IPS-18a (cell line): ENCODE data around the gene OPTC.
"Not testable (repeated sequence)": the region's sequence is repeated elsewhere in the genome, so short reads cannot be mapped to it uniquely, and the experiment has no call there.

ENCODE experiments used
- H3K27ac ChIP-seq: one replicate; pipeline ENCODE4 v1.5.1; 2013; ENCODE audit warnings: low read length
- H3K27me3 ChIP-seq: one replicate; pipeline ENCODE4 v1.6.1; 2013; ENCODE audit warnings: mild to moderate bottlenecking, low read length; ENCODE audit not compliant: control insufficient read depth, insufficient read depth
- H3K36me3 ChIP-seq: one replicate; pipeline ENCODE4 v1.6.1; 2013; ENCODE audit warnings: low read depth, low read length; ENCODE audit not compliant: control insufficient read depth
- H3K4me1 ChIP-seq: one replicate; pipeline ENCODE4 v1.6.1; 2013; ENCODE audit warnings: low read depth, low read length; ENCODE audit not compliant: control insufficient read depth
- H3K4me3 ChIP-seq: one replicate; pipeline ENCODE4 v1.5.1; 2013; ENCODE audit warnings: low read length
- H3K9ac ChIP-seq: one replicate; pipeline ENCODE4 v1.6.1; 2013; ENCODE audit warnings: mild to moderate bottlenecking, low read length, moderate library complexity
- H3K9me3 ChIP-seq: one replicate; pipeline ENCODE4 v1.6.1; 2013; ENCODE audit warnings: low read depth, low read length; ENCODE audit not compliant: control insufficient read depth

Gene OPTC

DNA sequence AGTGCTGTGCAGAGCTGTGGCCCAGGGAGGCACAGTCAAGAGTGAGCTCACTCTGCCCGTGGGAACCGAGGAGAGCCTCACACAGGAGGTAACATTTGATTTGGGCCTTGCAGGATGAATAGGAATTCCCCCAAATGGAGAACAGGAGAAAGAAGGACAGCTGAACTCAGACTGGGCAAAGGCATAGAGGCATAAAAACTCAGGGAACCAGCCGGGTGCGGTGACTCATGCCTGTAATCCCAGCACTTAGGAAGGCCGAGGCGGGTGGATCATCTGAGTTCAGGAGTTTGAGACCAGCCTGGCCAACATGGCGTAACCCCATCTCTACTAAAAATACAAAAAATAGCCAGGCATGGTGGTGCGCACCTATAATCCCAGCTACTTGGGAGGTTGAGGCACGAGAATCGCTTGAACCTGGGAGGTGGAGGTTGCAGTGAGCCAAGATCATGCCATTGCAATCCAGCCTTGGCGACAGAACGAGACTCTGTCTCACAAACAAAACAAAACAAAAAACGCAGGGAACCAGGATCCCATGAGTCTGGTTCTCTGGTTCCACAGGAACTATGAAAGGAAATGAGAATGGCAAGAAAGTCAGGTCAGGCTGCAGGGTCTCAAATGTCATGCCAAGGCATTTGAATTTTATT lies 26.9 kb upstream of the OPTC start:
- not testable (repeated sequence) for H3K27ac ChIP-seq, H3K27me3 ChIP-seq, H3K36me3 ChIP-seq, H3K4me3 ChIP-seq, H3K9ac ChIP-seq, H3K9me3 ChIP-seq
- H3K4me1 ChIP-seq = peaks cover 16% of the 10 kb centered on the region

- peaks cover 11% of the 10 kb centered on the region for H3K4me1 ChIP-seq
These were observed 26.4 kb upstream of the OPTC start for GRCh38 chr1:203467550-203467921.

GRCh38 chr1:203468326-203468725 lies 25.6 kb upstream of the OPTC start:
- Histone ChIP-seq H3K4me3 (no peak overlapping the region), H3K27ac (no peak overlapping the region), H3K4me1 (peaks cover 11% of the 10 kb centered on the region), H3K27me3 (no peaks in the 10 kb centered on the region), H3K9ac (no peak overlapping the region), H3K36me3 (no peaks in the 10 kb centered on the region), H3K9me3 (no peaks in the 10 kb centered on the region)

More at GRCh38 chr1:203467550-203467921, 26.4 kb upstream of the OPTC start:
- Histone ChIP-seq H3K9ac (no peak overlapping the region), H3K27ac (no peak overlapping the region), H3K9me3 (no peaks in the 10 kb centered on the region), H3K27me3 (no peaks in the 10 kb centered on the region), H3K4me3 (no peak overlapping the region), H3K36me3 (no peaks in the 10 kb centered on the region)

DNA sequence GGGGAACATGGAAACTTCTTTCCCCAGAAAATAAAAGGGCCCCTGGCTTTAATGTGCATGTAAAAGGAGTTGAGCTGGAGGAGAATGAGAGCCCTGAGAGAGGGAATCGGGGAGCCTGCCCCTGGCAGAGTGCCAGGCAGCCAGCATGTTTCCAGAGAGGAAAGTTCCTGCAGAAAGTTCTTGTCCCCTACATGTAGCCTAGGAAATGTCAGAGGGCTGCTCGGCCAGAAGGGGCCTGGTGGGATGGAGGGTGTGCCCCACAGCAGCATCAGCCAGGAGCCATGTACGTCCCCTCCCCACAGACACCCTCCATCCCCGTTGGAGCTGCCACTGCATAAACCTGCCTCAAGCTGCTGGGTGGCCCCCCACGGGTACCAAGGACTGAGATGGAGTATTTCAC lies 23.7 kb upstream of the OPTC start:
- Histone ChIP-seq H3K4me1 (peaks cover 10% of the 10 kb centered on the region), H3K9ac (no peak overlapping the region), H3K4me3 (no peak overlapping the region), H3K36me3 (no peaks in the 10 kb centered on the region), H3K27ac (no peak overlapping the region), H3K27me3 (no peaks in the 10 kb centered on the region), H3K9me3 (no peaks in the 10 kb centered on the region)

GRCh38 chr1:203471841-203472240 lies 22.1 kb upstream of the OPTC start:
- Histone ChIP-seq H3K4me1 (peaks cover 12% of the 10 kb centered on the region), H3K4me3 (no peak overlapping the region), H3K9ac (no peak overlapping the region), H3K36me3 (no peaks in the 10 kb centered on the region), H3K27me3 (no peaks in the 10 kb centered on the region), H3K27ac (no peak overlapping the region), H3K9me3 (no peaks in the 10 kb centered on the region)

- Histone ChIP-seq H3K4me3 (no peak overlapping the region), H3K36me3 (no peaks in the 10 kb centered on the region), H3K27ac (no peak overlapping the region), H3K9me3 (no peaks in the 10 kb centered on the region), H3K4me1 (peaks cover 12% of the 10 kb centered on the region), H3K9ac (no peak overlapping the region), H3K27me3 (no peaks in the 10 kb centered on the region)
These were observed 20.7 kb upstream of the OPTC start for GRCh38 chr1:203473281-203473680.

DNA sequence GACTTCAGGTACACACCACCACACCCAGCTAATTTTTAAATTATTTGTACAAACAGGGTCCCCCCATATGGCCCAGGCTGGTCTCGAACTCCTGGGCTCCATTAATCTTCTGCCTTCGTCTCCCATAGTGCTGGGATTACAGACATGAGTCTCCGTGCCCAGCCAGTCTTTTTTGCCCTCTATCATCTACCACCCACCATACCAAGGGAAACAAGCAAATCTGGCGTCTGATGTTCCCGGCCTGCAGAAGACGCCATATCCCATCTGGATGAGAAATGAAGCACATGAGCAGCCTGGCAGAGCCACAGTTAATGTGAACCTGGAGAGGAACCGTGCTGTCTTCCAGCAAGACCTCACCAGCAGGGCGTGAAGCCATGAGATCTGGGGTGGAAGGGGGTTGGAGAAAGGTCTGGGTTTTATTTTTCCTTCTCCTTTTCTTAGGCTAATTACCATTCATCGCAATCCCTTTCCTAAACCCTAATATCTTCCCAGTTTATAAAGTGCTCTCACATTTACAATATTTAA lies 20.1 kb upstream of the OPTC start:
- Histone ChIP-seq H3K27me3 (no peaks in the 10 kb centered on the region), H3K36me3 (no peaks in the 10 kb centered on the region), H3K9me3 (no peaks in the 10 kb centered on the region), H3K9ac (no peak overlapping the region), H3K4me3 (no peak overlapping the region), H3K4me1 (peaks cover 12% of the 10 kb centered on the region), H3K27ac (no peak overlapping the region)

GRCh38 chr1:203475012-203475981 lies 18.7 kb upstream of the OPTC start, which contains the start of gene PRELP:
Gene PRELP (plus strand): TSS chr1:203475806. CDS start chr1:203483185, 7,379 bp downstream.
- Histone ChIP-seq H3K9me3 (no peaks in the 10 kb centered on the region), H3K4me1 (peaks cover 12% of the 10 kb centered on the region), H3K9ac (no peak within 1 kb of the TSS), H3K27ac (no peak within 1 kb of the TSS), H3K36me3 (no peaks in the 10 kb centered on the region), H3K27me3 (no peaks in the 10 kb centered on the region), H3K4me3 (no peak within 1 kb of the TSS)

DNA sequence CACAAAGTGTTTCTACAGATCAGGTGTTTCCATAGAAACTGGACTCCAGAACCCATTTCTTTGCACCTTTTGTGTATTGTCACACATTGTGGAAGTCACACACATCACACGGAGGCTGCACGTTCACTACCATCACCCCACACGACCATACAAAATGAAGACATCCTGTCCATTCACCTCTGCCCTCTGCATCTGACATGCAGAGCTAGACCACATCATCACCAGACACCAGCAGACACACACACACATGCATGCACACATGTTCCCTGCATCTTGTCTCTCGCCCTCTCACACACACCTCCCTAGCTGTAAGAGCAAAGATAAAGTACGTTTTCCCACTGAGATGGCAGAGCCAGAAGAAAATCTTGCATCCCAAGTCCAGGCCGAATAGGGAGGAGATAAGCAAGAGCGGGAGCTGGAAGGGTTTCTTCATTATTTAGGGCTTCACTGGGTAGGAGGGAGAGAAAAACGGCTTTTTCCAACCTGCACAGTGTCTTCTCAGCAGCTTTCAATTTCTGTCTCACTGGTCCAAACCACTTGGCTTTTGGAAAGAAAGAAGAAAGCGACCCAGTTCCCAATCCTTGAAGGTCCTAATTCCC lies 17.6 kb upstream of the OPTC start:
- Histone ChIP-seq H3K27me3 (no peaks in the 10 kb centered on the region), H3K9me3 (no peaks in the 10 kb centered on the region), H3K36me3 (no peaks in the 10 kb centered on the region), H3K27ac (no peak overlapping the region), H3K9ac (no peak overlapping the region), H3K4me1 (peaks cover 12% of the 10 kb centered on the region), H3K4me3 (no peak overlapping the region)

DNA sequence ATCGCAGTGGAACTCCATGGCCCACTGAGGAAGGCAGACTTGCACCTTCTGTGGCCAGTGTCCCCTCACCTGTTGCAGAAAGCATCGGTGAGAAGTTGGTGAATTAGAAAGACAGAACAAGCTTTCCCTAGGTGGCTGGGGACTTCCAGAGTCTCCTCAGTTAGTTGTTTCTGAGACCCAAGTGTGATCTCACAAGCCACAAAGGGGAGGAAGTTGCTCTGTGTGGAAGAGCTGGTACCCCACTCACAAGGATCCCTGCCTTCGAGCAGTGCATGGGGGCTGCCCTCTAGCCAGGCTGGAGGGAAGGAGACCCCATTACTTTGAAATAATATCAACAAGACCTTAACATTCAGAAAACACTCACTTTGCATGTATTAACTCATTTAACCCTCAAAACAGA lies 16.2 kb upstream of the OPTC start:
- H3K4me3 ChIP-seq = no peak overlapping the region
- H3K27me3 ChIP-seq = no peaks in the 10 kb centered on the region
- peaks cover 12% of the 10 kb centered on the region for H3K4me1 ChIP-seq
- H3K27ac ChIP-seq = no peak overlapping the region
- H3K9me3 ChIP-seq = no peaks in the 10 kb centered on the region
- H3K36me3 ChIP-seq = no peaks in the 10 kb centered on the region
- no peak overlapping the region for H3K9ac ChIP-seq

- peaks cover 12% of the 10 kb centered on the region for H3K4me1 ChIP-seq
- no peaks in the 10 kb centered on the region for H3K27me3 ChIP-seq
- H3K27ac ChIP-seq = no peak overlapping the region
- no peak overlapping the region for H3K9ac ChIP-seq
- H3K9me3 ChIP-seq = no peaks in the 10 kb centered on the region
- no peak overlapping the region for H3K4me3 ChIP-seq
- no peaks in the 10 kb centered on the region for H3K36me3 ChIP-seq
These were observed 15.7 kb upstream of the OPTC start for GRCh38 chr1:203478231-203478630.
